SK-N-SH treated with all-trans-retinoic acid at 6 μM for 48 hours (cell line): Measurements from ENCODE around the gene APPBP2.

Source experiments
- ATAC-seq: fragments of 200-7000 bp; cut with Tn5 transposase; 3 replicates; pipeline ENCODE4 v1.9.1; 2020; ENCODE audit warnings: mild to moderate bottlenecking, moderate library complexity
- ARNTL ChIP-seq: fragments of 450-650 bp; formaldehyde crosslinking; IDR thresholded peaks from 2 replicates; pipeline ENCODE4 v1.5.0; 2020; ENCODE audit warnings: low read depth, mild to moderate bottlenecking, moderate library complexity, borderline replicate concordance
- BACH2 ChIP-seq: fragments of 250-450 bp; sonication (Bioruptor Pico); IDR thresholded peaks from 2 replicates; pipeline ENCODE4 v1.9.0; 2021; ENCODE audit warnings: mild to moderate bottlenecking, borderline replicate concordance
- ESRRG ChIP-seq: fragments of 250-450 bp; sonication (Bioruptor Pico); IDR thresholded peaks from 2 replicates; pipeline ENCODE4 v1.6.1; 2021; ENCODE audit warnings: mild to moderate bottlenecking
- GLIS3 ChIP-seq: fragments of 250-450 bp; sonication (Bioruptor Pico); IDR thresholded peaks from 2 replicates; pipeline ENCODE4 v1.5.0; 2020; ENCODE audit warnings: mild to moderate bottlenecking, moderate library complexity
- ISL1 ChIP-seq: fragments of 250-450 bp; sonication (Bioruptor Pico); IDR thresholded peaks from 2 replicates; pipeline ENCODE4 v2.1.2; 2022; ENCODE audit warnings: mild to moderate bottlenecking, moderate library complexity
- OSR1 ChIP-seq: fragments of 250-450 bp; sonication (Bioruptor Pico); IDR thresholded peaks from 2 replicates; pipeline ENCODE4 v1.8.0; 2022; ENCODE audit warnings: moderate library complexity, mild to moderate bottlenecking, inconsistent platforms
- PATZ1 ChIP-seq: fragments of 250-450 bp; sonication (Bioruptor Pico); IDR thresholded peaks from 2 replicates; pipeline ENCODE4 v1.8.0; 2020; ENCODE audit warnings: mild to moderate bottlenecking, moderate library complexity, borderline replicate concordance
- POU6F1 ChIP-seq: fragments of 250-450 bp; sonication (Bioruptor Pico); IDR thresholded peaks from 2 replicates; pipeline ENCODE4 v1.8.0; 2021; ENCODE audit warnings: low read depth, mild to moderate bottlenecking, moderate library complexity, borderline replicate concordance
- PPARA ChIP-seq: fragments of 250-450 bp; sonication (Bioruptor Pico); IDR thresholded peaks from 2 replicates; pipeline ENCODE4 v1.5.0; 2020; ENCODE audit warnings: mild to moderate bottlenecking, borderline replicate concordance
- RARB ChIP-seq: fragments of 250-450 bp; sonication (Bioruptor Pico); IDR thresholded peaks from 2 replicates; pipeline ENCODE4 v1.8.0; 2021; ENCODE audit warnings: mild to moderate bottlenecking, moderate library complexity
- SNAI2 ChIP-seq: fragments of 250-450 bp; sonication (Bioruptor Pico); IDR thresholded peaks from 2 replicates; pipeline ENCODE4 v1.5.0; 2020; ENCODE audit warnings: mild to moderate bottlenecking, moderate library complexity
- TCF4 ChIP-seq: fragments of 250-450 bp; sonication (Bioruptor Pico); IDR thresholded peaks from 2 replicates; pipeline ENCODE4 v1.8.0; 2021; ENCODE audit warnings: mild to moderate bottlenecking, moderate library complexity, borderline replicate concordance
- TOX ChIP-seq: fragments of 250-450 bp; sonication (Bioruptor Pico); IDR thresholded peaks from 2 replicates; pipeline ENCODE4 v1.8.0; 2021; ENCODE audit warnings: mild to moderate bottlenecking, moderate library complexity, borderline replicate concordance
- ZC3H10 ChIP-seq: fragments of 250-450 bp; sonication (Bioruptor Pico); IDR thresholded peaks from 2 replicates; pipeline ENCODE4 v1.5.1; 2021; ENCODE audit warnings: mild to moderate bottlenecking, moderate library complexity
- ZFP3 ChIP-seq: fragments of 250-450 bp; sonication (Bioruptor Pico); IDR thresholded peaks from 2 replicates; pipeline ENCODE4 v1.5.0; 2020; ENCODE audit warnings: mild to moderate bottlenecking, moderate library complexity
- ZFP30 ChIP-seq: fragments of 450-650 bp; formaldehyde crosslinking; IDR thresholded peaks from 2 replicates; pipeline ENCODE4 v1.5.0; 2022; ENCODE audit warnings: mild to moderate bottlenecking, moderate library complexity
- ZNF565 ChIP-seq: fragments of 450-650 bp; formaldehyde crosslinking; conservative IDR thresholded peaks from 2 replicates; pipeline ENCODE4 v1.5.0; 2020; ENCODE audit warnings: low read depth, mild to moderate bottlenecking, moderate library complexity
- ZNF70 ChIP-seq: fragments of 450-650 bp; formaldehyde crosslinking; IDR thresholded peaks from 2 replicates; pipeline ENCODE4 v1.5.0; 2020; ENCODE audit warnings: mild to moderate bottlenecking, moderate library complexity
- ZNF8 ChIP-seq: fragments of 450-650 bp; formaldehyde crosslinking; IDR thresholded peaks from 2 replicates; pipeline ENCODE4 v1.5.0; 2020; ENCODE audit warnings: mild to moderate bottlenecking, moderate library complexity
- TF ChIP-seq, protein P1 (sequence below): fragments of 250-450 bp; sonication (Bioruptor Pico); IDR thresholded peaks from 2 replicates; pipeline ENCODE4 v1.5.0; 2020; ENCODE audit warnings: mild to moderate bottlenecking, moderate library complexity
- TF ChIP-seq, protein P2 (sequence below): fragments of 250-450 bp; sonication (Bioruptor Pico); IDR thresholded peaks from 2 replicates; pipeline ENCODE4 v1.5.1; 2020; ENCODE audit warnings: low read depth, mild to moderate bottlenecking, moderate library complexity

Gene APPBP2

DNA sequence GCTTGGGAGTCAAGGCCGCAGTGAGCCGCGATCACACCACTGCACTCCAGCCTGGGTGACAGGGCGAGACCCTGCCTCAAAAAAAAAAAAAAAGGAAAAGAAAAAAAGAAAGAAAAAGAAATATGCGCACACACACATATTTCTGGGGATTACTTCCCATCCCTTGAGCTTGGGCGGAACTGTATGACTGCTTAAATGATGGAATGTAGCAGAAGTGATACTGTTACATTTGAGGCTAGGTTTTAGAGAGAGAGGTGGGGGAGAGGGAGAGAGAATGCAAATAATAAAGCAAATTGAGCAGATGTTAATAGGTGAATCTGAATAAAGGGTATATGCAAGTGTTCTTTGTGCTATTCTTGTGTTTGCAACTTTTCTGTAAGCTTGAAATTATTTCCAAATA, 122.1 kb downstream of the APPBP2 start:
- no peak for ATAC-seq
- TF ChIP-seq ZNF8 (CRISPR knock-in tag) = no peak

DNA sequence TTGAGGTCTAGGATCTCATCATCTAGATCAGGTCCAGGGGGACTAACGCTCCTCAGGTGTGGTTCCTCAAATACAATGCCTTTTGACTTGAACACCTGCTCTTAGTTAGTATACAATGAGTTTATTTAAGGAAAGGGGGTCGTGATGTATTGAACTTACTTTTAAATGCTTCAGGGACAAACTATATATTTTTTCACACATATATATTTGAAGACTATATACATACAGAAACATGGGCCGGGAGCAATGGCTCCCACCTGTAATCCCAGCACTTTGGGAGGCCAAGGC, 122.6 kb downstream of the APPBP2 start:
- no peak for ATAC-seq
- TF ChIP-seq PATZ1 (CRISPR knock-in tag) (no peak), BACH2 (CRISPR knock-in tag) (no peak), OSR1 (no peak), ZFP3 (CRISPR knock-in tag) (no peak), ZC3H10 (CRISPR knock-in tag) (no peak), PPARA (CRISPR knock-in tag) (no peak), RARB (CRISPR knock-in tag) (no peak), TOX (no peak), TCF4 (CRISPR knock-in tag) (no peak), POU6F1 (CRISPR knock-in tag) (no peak), ZFP30 (CRISPR knock-in tag) (no peak), ZNF8 (CRISPR knock-in tag) (no peak), ZNF565 (CRISPR knock-in tag) (no peak), ESRRG (CRISPR knock-in tag) (no peak), SNAI2 (CRISPR knock-in tag) (no peak), ZNF70 (CRISPR knock-in tag) (no peak), ISL1 (CRISPR knock-in tag) (no peak), ARNTL (CRISPR knock-in tag) (no peak)
- TF ChIP-seq, protein P1, sequence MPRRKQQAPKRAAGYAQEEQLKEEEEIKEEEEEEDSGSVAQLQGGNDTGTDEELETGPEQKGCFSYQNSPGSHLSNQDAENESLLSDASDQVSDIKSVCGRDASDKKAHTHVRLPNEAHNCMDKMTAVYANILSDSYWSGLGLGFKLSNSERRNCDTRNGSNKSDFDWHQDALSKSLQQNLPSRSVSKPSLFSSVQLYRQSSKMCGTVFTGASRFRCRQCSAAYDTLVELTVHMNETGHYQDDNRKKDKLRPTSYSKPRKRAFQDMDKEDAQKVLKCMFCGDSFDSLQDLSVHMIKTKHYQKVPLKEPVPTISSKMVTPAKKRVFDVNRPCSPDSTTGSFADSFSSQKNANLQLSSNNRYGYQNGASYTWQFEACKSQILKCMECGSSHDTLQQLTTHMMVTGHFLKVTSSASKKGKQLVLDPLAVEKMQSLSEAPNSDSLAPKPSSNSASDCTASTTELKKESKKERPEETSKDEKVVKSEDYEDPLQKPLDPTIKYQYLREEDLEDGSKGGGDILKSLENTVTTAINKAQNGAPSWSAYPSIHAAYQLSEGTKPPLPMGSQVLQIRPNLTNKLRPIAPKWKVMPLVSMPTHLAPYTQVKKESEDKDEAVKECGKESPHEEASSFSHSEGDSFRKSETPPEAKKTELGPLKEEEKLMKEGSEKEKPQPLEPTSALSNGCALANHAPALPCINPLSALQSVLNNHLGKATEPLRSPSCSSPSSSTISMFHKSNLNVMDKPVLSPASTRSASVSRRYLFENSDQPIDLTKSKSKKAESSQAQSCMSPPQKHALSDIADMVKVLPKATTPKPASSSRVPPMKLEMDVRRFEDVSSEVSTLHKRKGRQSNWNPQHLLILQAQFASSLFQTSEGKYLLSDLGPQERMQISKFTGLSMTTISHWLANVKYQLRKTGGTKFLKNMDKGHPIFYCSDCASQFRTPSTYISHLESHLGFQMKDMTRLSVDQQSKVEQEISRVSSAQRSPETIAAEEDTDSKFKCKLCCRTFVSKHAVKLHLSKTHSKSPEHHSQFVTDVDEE (CRISPR knock-in tag) = no peak
- TF ChIP-seq, protein P2, sequence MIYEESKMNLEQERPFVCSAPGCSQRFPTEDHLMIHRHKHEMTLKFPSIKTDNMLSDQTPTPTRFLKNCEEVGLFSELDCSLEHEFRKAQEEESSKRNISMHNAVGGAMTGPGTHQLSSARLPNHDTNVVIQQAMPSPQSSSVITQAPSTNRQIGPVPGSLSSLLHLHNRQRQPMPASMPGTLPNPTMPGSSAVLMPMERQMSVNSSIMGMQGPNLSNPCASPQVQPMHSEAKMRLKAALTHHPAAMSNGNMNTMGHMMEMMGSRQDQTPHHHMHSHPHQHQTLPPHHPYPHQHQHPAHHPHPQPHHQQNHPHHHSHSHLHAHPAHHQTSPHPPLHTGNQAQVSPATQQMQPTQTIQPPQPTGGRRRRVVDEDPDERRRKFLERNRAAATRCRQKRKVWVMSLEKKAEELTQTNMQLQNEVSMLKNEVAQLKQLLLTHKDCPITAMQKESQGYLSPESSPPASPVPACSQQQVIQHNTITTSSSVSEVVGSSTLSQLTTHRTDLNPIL (CRISPR knock-in tag) = no peak

DNA sequence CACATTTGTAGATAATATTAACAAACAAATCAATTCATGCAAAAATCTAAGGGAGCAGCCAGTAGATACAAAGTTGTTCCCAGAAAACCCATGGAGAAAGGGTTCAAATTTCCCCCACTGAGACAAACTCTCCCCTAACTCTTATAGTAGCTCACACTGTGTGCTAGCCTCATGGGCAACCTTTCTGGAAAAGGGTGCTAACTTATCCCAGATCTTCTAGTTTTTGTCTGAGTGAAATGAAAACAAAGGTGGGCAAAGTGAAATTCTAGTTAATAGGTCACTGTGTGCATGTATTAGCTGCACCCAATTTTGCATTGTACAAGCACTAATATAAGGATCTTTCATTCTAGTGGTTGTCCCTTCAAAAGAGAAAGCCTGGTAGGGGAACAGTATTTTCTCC, 124.2 kb downstream of the APPBP2 start:
- no peak for ATAC-seq
- TF ChIP-seq ZC3H10 (CRISPR knock-in tag) = no peak
- TF ChIP-seq, protein P1 (CRISPR knock-in tag) = no peak
- no peak for TF ChIP-seq ZNF8 (CRISPR knock-in tag)
- no peak for TF ChIP-seq GLIS3 (CRISPR knock-in tag)
- TF ChIP-seq ZNF565 (CRISPR knock-in tag) = no peak
- TF ChIP-seq, all 23 proteins: peak for 0
